ENCODE results near the gene RAB5A.
A peak's percentile ranks its signal among the peaks of the same experiment; 100 is the strongest.
"Not testable (repeated sequence)": the region's sequence is repeated elsewhere in the genome, so short reads cannot be mapped to it uniquely, and the experiment has no call there.

RAB5A gene

GRCh38 chr3:19948226-19948591 lies 1.3 kb downstream of the RAB5A start:
- H3K4me3 ChIP-seq (replicated peaks; ENCODE audit: insufficient read depth, low read length): peak overlapping the region; percentile 97
- TF ChIP-seq REST (IDR thresholded peaks at IDR 0.05; ENCODE audit: insufficient replicate concordance, low read depth): no peak
- no peak for TF ChIP-seq POLR2AphosphoS5 (IDR thresholded peaks at IDR 0.05; ENCODE audit: low read depth)
- no peak for TF ChIP-seq GABPA (IDR thresholded peaks at IDR 0.05; ENCODE audit: low read depth)
- H3K27me3 ChIP-seq (ENCODE audit: insufficient read depth, poor library complexity, severe bottlenecking): no peaks in the 10 kb centered on the region
- DNase-seq (ENCODE audit: low read depth in 1 of 2, low spot score in 1 of 2): no peak
- H3K27ac ChIP-seq (replicated peaks): peak overlapping the region; percentile 83

GRCh38 chr3:19950316-19950715 lies 3.4 kb downstream of the RAB5A start:
- H3K27ac ChIP-seq (replicated peaks): no peak overlapping the region
- no peak for TF ChIP-seq SPI1 (IDR thresholded peaks at IDR 0.05; ENCODE audit: borderline replicate concordance, low read depth)
- TF ChIP-seq GABPA (IDR thresholded peaks at IDR 0.05; ENCODE audit: low read depth): no peak
- TF ChIP-seq POLR2AphosphoS5 (IDR thresholded peaks at IDR 0.05; ENCODE audit: low read depth): no peak
- TF ChIP-seq REST (IDR thresholded peaks at IDR 0.05; ENCODE audit: insufficient replicate concordance, low read depth): no peak
- no peak for TF ChIP-seq CTCF (IDR thresholded peaks at IDR 0.05; ENCODE audit: insufficient read depth, low read length)
- H3K4me3 ChIP-seq (replicated peaks; ENCODE audit: insufficient read depth, low read length): no peak overlapping the region
- no peak for DNase-seq (ENCODE audit: low read depth in 1 of 2, low spot score in 1 of 2)
- H3K27me3 ChIP-seq (ENCODE audit: insufficient read depth, poor library complexity, severe bottlenecking): no peaks in the 10 kb centered on the region

- no peaks in the 10 kb centered on the region for H3K27me3 ChIP-seq (ENCODE audit: insufficient read depth, poor library complexity, severe bottlenecking)
- H3K27ac ChIP-seq (replicated peaks): no peak overlapping the region
- TF ChIP-seq REST (IDR thresholded peaks at IDR 0.05; ENCODE audit: insufficient replicate concordance, low read depth): no peak
- no peak for TF ChIP-seq CTCF (IDR thresholded peaks at IDR 0.05; ENCODE audit: insufficient read depth, low read length)
- no peak for TF ChIP-seq GABPA (IDR thresholded peaks at IDR 0.05; ENCODE audit: low read depth)
- no peak for TF ChIP-seq POLR2AphosphoS5 (IDR thresholded peaks at IDR 0.05; ENCODE audit: low read depth)
- TF ChIP-seq SPI1 (IDR thresholded peaks at IDR 0.05; ENCODE audit: borderline replicate concordance, low read depth): no peak
- DNase-seq (ENCODE audit: low read depth in 1 of 2, low spot score in 1 of 2): no peak
- no peak overlapping the region for H3K4me3 ChIP-seq (replicated peaks; ENCODE audit: insufficient read depth, low read length)
Observed at GRCh38 chr3:19954676-19955075, 7.8 kb downstream of the RAB5A start.

- not testable (repeated sequence) for H3K27me3 ChIP-seq (ENCODE audit: insufficient read depth, poor library complexity, severe bottlenecking); H3K4me3 ChIP-seq (replicated peaks; ENCODE audit: insufficient read depth, low read length); H3K27ac ChIP-seq (replicated peaks); DNase-seq (ENCODE audit: low read depth in 1 of 2, low spot score in 1 of 2)
Observed at GRCh38 chr3:19957354-19957753, 10.5 kb downstream of the RAB5A start.
